Measurements from ENCODE around the gene COL12A1.

The COL12A1 gene

GRCh38 chr6:75205776-75206575 lies at the start of gene COL12A1:
COL12A1 (minus strand) TSS chr6:75206053; CDS start chr6:75202792, 3,261 bp downstream.
- DNase-seq (peak; percentile 29), ATAC-seq (no peak)

GRCh38 chr6:75250552-75250951 lies 44.7 kb upstream of the COL12A1 start:
- DNase-seq (no peak), ATAC-seq (no peak)

- no peak for ATAC-seq
- no peak for DNase-seq
These were observed 44.0 kb upstream of the COL12A1 start for GRCh38 chr6:75249837-75250236.

GRCh38 chr6:75246386-75246785 lies 40.5 kb upstream of the COL12A1 start:
- ATAC-seq (no peak), DNase-seq (no peak)

GRCh38 chr6:75244063-75244584 lies 38.3 kb upstream of the COL12A1 start:
- DNase-seq = no peak

GRCh38 chr6:75243333-75244062 lies 37.6 kb upstream of the COL12A1 start, which contains the start of gene COX7A2:
COX7A2 (minus strand) TSS chr6:75243801; CDS start chr6:75243734, 67 bp downstream.
- ATAC-seq (peak; percentile 99), DNase-seq (peak; percentile 80)

More at GRCh38 chr6:75244063-75244584, 38.3 kb upstream of the COL12A1 start:
- ATAC-seq = no peak

GRCh38 chr6:75236630-75237029 lies 30.8 kb upstream of the COL12A1 start:
- ATAC-seq = no peak
- DNase-seq = no peak

GRCh38 chr6:75235271-75235670 lies 29.4 kb upstream of the COL12A1 start:
- no peak for DNase-seq
- no peak for ATAC-seq

- ATAC-seq = no peak
- no peak for DNase-seq
These were observed 28.4 kb upstream of the COL12A1 start for GRCh38 chr6:75234126-75234865.

GRCh38 chr6:75233092-75233615 lies 27.3 kb upstream of the COL12A1 start:
- DNase-seq = no peak
- ATAC-seq = no peak

GRCh38 chr6:75230484-75231325 lies 24.9 kb upstream of the COL12A1 start:
- DNase-seq (no peak), ATAC-seq (no peak)

GRCh38 chr6:75224303-75224926 lies 18.6 kb upstream of the COL12A1 start:
- ATAC-seq (no peak), DNase-seq (no peak)

GRCh38 chr6:75223428-75223827 lies 17.6 kb upstream of the COL12A1 start:
- DNase-seq (no peak), ATAC-seq (no peak)

- ATAC-seq = no peak
- DNase-seq = no peak
These were observed 16.4 kb upstream of the COL12A1 start for GRCh38 chr6:75222261-75222660.

- ATAC-seq (no peak), DNase-seq (no peak)
These were observed 15.3 kb upstream of the COL12A1 start for GRCh38 chr6:75221116-75221515.

GRCh38 chr6:75220357-75220756 lies 14.5 kb upstream of the COL12A1 start:
- DNase-seq (no peak), ATAC-seq (no peak)

- no peak for DNase-seq
- no peak for ATAC-seq
These were observed 13.4 kb upstream of the COL12A1 start for GRCh38 chr6:75219263-75219662.

- ATAC-seq (no peak), DNase-seq (no peak)
These were observed 11.3 kb upstream of the COL12A1 start for GRCh38 chr6:75217193-75217592.

GRCh38 chr6:75215291-75215690 lies 9.4 kb upstream of the COL12A1 start:
- ATAC-seq (no peak), DNase-seq (no peak)

- DNase-seq (no peak), ATAC-seq (peak; percentile 47)
These were observed 7.9 kb upstream of the COL12A1 start for GRCh38 chr6:75213732-75214131.

GRCh38 chr6:75213112-75213511 lies 7.3 kb upstream of the COL12A1 start:
- DNase-seq (no peak), ATAC-seq (no peak)

All from stimulated activated naive CD8-positive, alpha-beta T cell treated with anti-CD3 and anti-CD28 coated beads, Interleukin-15, Interleukin-2, amounts not matched to agents 100 U/mL and 50 U/mL, for 24 hours (primary cell).